ENCODE results near the gene TMEM95. TPM values are rescaled to one million over a fixed set of nuclear protein-coding genes. Genes with fewer than 3 reads are reported as not detected.

TMEM95 gene
- total and polyA plus RNA-seq, 10 of the 15 experiments (the other 5 are each of a cell fraction or from before 2014, with no cell fraction given) = 0.05 to 0.28 TPM; not detected in 8

- FAIRE-seq = no peak
- ChIA-PET POLR2A (no interaction called here), RAD21 (ENCODE audit: unreplicated experiment) (no interaction called here), SMC1A (ENCODE audit: uncharacterized antibody, unreplicated experiment) (no interaction called here), CTCF (interaction anchor here (1.5 kb wide), 1 partner anchor 14 kb away, joined by 4 read pairs; the partner anchor contains the start of gene TMEM95)
- H3K79me2 ChIP-seq (ENCODE audit: control insufficient read depth, insufficient read depth, low read length) = no peaks in the 10 kb centered on the region
- in situ Hi-C loops (cut with MboI) (no loop called here), intact Hi-C loops (cut with micrococcal nuclease; ENCODE audit: unreplicated experiment) (no loop called here)
- WGBS (ENCODE audit: insufficient coverage, insufficient replicate concordance, low lambda C conversion rate, missing lambda C conversion rate) = 37% methylated on average over 5 of the region's 5 CpGs
- DNase-seq (ENCODE audit: low read depth, low spot score) = no peak
- BruUV-seq (replicated peaks) = no TSS peak
- ATAC-seq = no peak
- no peaks in the 10 kb centered on the region for H3K27me3 ChIP-seq (replicated peaks in 1 of 2; ENCODE audit: control insufficient read depth in 2 of 2, insufficient read depth in 2 of 2, low read length in 1 of 2)
- no peak overlapping the region for H3K27ac ChIP-seq (ENCODE audit: control insufficient read depth, insufficient read depth)
- no peaks in the 10 kb centered on the region for H4K20me1 ChIP-seq (ENCODE audit: control insufficient read depth, insufficient read depth)
- H3K9me3 ChIP-seq (replicated peaks; ENCODE audit: control insufficient read depth, insufficient read depth, low read length) = no peaks in the 10 kb centered on the region
- no peak for TF ChIP-seq TARDBP (IDR thresholded peaks at IDR 0.05; ENCODE audit: borderline replicate concordance)
- no peak for TF ChIP-seq SUPT20H (IDR thresholded peaks at IDR 0.05; ENCODE audit: borderline replicate concordance, control insufficient read depth, low read depth, low read length)
- TF ChIP-seq BACH1 (IDR thresholded peaks at IDR 0.05; ENCODE audit: borderline replicate concordance) = no peak
- no peak for TF ChIP-seq ATF3 (IDR thresholded peaks at IDR 0.05; ENCODE audit: borderline replicate concordance, extremely low read depth, low read depth, low read length)
- TF ChIP-seq KAT2A (conservative IDR thresholded peaks at IDR 0.05; ENCODE audit: control insufficient read depth, low read depth, low read length) = no peak
- TF ChIP-seq CHD2 (IDR thresholded peaks at IDR 0.05; ENCODE audit: borderline replicate concordance, low read depth, low read length) = no peak
- no peak for TF ChIP-seq NFIC (IDR thresholded peaks at IDR 0.05; ENCODE audit: low read depth, low read length)
- no peak for TF ChIP-seq FOS (IDR thresholded peaks at IDR 0.05; ENCODE audit: borderline replicate concordance, extremely low read depth, insufficient read length)
- no peak for TF ChIP-seq ZNF687 (IDR thresholded peaks at IDR 0.05)
- no peak overlapping the region for H2AFZ ChIP-seq (ENCODE audit: control insufficient read depth, low read depth, low read length)
- no peaks in the 10 kb centered on the region for H3K36me3 ChIP-seq (ENCODE audit: control insufficient read depth in 2 of 2, insufficient read depth in 2 of 2, low read length in 1 of 2)
- H3K4me1 ChIP-seq (ENCODE audit: control insufficient read depth, insufficient read depth, low read length) = no peaks in the 10 kb centered on the region
- no peak overlapping the region for H3K4me3 ChIP-seq
- no peak overlapping the region for H3K4me2 ChIP-seq (ENCODE audit: control insufficient read depth, insufficient read depth)
- no peak overlapping the region for H3K9ac ChIP-seq (ENCODE audit: control insufficient read depth, insufficient read depth, low read length)
Observed at GRCh38 chr17:7369825-7370224, 14.9 kb downstream of the TMEM95 start.

All from GM12878 (cell line).